GM19395 (cell line): ENCODE data around the gene PPP1R14C.
"Not testable (repeated sequence)": the region's sequence is repeated elsewhere in the genome, so short reads cannot be mapped to it uniquely, and the experiment has no call there.

ENCODE experiments used
- ATAC-seq: cut with Tn5 transposase; IDR thresholded peaks from one replicate; pipeline ENCODE4 v1.9.1; 2021; ENCODE audit warnings: mild to moderate bottlenecking, moderate library complexity; ENCODE audit not compliant: unreplicated experiment

The PPP1R14C gene

DNA sequence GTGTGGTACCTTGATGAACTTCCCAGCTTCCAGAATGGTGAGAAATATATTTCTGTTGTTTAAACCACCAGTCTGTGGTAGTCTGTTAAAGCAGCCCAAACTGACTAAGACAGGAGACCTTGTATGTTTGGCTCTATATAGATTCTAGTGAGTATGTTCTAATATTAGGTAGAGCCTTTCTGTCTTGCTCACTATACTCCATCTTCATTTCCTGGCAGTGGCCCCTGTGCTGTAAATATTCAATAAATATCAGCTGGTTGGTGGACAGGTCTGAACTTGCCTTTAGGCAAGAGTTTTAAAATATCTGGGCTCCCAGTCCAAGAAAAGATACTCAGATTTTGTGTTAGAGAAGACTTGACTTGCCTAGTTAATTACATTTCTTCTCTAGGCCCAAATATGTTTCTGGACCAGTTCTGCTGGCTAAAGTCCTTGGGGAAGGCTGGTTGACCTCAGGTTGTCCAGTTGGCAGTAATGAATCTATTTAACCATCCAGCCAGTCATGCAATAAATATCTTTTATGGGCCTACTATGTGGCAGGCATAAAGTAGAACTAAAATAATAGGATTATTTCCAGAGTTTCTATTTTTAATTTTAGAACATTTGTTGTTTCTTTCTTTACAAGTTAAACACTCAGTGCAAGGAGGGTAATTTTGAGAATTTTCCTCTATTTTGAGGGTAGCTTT, 22.3 kb downstream of the PPP1R14C start:
- ATAC-seq = no peak

DNA sequence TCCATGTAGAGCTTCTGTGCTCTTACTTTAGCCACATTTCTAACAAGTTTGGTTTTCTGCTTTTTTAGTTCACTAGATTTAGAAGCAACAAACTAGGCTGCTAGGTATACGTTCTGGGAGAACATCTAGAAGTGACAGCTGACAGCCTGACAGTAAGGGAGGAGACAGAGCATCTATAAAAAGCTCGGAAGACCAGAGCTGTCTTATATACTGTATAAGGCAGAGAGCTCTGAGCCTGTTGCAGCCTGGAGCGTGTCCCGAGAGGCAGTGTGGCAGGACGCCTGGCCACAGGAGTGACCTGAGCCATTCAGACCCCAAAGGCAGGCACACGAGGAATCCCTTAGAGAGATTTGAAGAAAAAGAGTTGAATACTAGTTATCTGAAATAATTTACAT, 24.6 kb downstream of the PPP1R14C start:
- no peak for ATAC-seq

DNA sequence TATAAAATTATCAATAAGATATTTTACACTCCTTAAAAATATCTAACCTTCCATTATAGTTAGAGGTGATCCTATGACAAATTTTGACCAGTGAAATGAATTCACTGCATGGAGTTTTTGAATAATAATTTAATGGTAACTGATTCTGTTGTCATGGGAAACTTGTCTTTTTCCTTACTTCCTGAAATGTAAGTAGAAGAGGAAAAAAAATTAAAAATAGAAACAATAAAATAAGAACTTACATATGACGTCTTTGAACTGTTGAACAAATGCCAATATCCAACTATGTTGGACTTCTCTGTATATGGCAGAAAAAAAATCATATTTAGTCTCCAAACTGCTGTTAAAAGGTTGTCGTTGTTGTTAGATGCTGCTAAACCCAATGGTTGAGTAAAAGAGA, 26.3 kb downstream of the PPP1R14C start:
- ATAC-seq = no peak

DNA sequence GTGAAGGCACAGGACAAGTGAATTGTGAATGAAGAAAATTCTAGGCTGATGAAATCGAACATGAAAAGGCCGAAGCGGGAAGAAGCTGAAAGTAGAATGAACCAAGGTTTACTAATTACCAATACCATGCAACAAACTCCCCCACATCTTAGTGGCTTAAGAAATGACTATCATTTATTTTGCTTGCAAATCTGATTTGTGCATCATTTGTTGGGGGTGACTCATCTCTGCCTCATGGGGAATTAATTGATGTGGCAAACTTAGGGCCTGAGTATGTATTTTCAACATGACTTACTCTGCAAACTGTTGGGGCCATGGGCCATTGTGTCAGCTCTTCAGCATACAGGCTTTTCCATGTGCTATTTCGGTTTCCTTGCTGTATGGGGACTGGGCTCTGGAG, 26.8 kb downstream of the PPP1R14C start:
- ATAC-seq = no peak

DNA sequence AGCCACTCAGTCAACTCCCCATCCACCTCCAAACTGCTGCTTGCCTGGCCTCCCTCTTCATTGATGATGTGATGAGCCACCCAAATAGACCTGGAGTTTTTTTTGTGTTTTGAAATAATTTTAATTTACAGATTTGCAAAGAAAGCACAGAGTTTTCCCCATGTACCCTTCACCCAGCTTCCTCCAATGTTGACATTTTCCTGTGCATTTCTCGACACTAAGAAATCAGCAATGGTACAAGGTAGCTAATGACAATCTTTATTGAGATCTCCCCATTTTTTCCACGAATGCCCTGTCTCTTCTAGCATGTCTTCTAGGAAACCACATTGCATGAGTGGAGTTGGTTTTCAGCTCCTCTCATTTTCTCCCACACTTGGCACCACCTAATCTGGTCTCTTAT, 30.1 kb downstream of the PPP1R14C start:
- no peak for ATAC-seq

DNA sequence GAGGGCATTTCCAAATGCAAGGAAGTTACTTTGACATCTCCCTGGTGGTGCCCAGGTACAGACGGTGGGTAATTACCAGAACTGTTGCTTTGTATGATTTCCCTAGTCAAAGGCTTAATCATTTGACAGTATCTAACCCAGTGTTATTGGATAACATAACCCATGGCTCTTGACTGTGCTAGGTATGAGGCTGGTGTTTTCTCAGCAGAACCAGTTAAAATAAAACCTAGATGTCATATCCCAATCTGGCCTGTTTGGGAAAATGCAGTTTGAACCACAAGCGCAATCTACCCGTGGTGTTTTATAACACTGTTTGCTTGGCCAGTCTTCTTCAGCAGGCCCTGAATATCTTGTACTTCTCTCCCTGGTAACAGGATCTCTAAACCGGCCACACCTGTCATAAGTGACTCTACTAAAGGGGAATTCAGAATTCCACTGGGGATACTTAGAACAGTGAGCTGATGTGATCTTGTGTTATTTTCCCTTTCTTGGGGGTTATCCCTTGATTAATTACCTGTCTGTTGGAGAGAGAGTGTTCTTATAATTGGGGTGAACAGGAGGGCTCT, 32.8 kb downstream of the PPP1R14C start:
- ATAC-seq = no peak

DNA sequence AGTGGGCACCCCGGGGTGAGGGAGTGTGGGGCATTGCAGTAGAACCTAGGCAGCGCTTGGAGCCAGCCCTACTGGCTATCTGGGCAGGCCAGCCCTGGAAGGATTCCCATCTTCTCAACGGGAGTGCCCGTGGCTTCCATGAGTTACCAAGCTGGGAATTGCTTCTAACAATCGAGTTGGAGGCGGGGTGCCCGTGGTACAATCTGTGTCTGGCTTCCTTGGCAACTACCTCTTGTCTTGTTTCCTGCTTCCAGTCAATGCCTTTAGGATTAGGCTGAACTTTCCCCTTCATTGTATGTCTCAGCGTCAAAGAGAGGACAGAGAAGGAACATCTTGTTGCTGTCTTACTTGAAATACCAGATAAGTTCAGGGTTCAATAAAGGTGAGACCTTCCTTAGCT, 33.3 kb downstream of the PPP1R14C start:
- ATAC-seq = no peak

DNA sequence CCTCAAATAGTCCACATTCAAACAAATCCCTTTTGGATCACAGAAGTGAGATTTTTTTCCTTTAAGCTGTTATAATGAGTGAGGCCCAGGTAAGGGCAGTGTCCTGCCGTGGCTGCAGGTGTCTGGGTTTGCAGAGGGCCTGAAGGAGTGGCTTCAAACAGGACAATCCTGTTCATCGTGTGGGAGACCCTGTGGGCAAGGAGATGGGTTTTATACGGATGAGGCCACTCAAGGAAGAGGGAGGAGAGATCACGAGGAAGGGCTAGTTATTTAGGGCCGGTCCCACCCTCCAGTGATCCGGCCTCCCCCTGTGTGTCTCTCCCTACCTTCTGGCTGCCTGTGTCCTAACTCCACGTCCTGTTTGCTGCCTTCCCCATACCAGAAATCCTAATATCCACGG, 33.8 kb downstream of the PPP1R14C start:
- ATAC-seq = no peak

DNA sequence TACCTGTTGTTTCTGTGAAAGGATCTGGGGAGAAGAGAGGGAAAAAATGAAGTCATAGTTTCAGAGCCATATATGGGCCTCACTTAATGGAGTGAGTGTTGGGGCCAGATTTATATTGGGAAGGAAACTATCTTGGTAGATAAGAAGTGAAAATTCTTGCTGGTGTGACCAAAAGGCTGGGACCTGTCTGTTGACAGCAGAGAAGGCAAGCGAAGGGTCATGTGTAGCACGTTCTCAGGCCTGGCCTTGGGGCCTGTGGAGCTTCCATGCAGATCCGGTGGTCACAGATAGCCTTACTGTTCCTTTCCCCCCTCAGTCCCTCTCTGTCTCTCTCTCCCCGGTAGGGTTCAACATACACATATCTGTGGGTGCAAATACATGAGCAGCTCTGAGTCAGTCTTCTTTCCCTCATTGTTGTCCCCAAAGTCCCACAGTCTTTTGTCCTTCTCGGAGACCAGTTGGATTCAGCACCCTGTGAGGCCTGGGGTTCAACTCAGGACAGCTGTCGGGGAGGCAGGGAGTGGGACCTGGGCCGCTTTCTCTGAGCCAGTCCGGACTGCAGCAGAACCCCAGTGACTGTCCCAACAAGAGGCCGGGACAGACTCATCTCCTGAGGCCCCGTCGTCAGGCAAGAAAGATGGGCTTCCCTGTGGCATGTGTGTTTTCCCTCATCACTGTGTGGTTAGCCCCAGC, 34.6 kb downstream of the PPP1R14C start:
- ATAC-seq = no peak

DNA sequence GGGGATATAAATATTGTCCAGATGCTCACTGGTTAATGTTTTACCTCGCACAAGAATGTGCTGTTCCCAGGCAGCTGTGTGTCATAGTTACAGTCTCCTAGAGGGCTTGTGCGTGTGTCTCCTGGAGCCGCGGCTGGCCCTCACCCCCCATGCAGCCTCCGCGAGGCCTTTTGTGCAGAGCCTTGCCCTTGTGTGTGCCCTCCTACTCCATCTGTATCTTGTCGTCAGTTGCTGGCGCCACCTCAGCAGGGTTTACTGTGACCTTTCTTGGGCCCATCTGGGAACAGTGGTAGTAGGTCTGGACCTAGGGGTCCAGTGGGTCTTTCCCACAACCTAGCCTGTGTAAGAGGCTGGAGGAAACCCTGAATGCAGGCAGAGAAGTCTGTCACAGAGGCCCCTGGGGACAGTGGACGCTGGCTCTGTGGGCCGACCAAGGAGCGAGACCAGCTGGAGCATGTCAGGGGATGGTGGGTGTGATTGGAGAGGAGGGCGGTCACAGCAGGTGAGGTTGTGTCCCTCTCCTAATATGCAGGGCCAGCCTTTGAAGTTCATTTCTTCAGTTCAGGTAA, 35.2 kb downstream of the PPP1R14C start:
- ATAC-seq = no peak

DNA sequence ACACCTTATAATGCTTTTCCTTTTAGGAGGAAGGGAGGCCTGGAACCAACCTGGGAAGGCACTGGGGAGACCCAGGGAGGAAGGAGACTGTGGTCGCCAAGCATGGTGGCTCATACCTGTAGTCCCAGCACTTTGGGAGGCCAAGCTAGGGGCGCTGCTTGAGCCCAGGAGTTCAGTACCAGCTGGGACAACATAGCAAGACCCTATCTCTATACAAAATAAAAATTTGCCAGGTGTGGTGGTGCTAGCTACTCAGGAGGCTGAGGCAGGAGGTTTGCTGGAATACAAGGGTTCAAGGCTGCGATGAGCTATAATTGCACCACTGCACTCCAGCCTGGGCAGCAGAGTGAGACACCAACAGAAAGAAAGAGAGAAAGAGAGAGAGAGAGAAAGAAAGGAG, 36.2 kb downstream of the PPP1R14C start:
- no peak for ATAC-seq

DNA sequence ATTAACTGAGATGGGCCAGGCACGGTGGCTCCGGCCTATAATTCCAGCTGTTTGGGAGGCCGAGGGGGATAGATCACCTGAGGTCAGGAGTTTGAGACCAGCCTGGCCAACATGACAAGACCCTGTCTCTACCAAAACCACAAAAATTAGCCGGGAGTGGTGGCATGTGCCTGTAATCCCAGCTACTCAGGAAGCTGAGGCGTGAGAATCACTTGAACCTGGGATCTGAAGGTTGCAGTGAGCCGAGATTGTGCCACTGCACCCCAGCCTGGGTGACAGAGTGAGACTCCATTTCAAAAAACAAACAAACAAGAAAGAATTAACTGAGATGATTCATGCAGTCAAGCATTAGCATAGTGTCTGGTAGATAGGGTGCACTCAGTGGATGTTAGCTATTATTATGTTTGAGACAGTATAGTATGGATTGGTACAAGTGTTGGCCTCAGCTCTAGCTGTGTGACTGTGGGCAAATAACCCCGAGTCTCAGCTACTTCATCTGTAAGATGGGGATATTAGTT, 37.1 kb downstream of the PPP1R14C start:
- not testable (repeated sequence) for ATAC-seq

DNA sequence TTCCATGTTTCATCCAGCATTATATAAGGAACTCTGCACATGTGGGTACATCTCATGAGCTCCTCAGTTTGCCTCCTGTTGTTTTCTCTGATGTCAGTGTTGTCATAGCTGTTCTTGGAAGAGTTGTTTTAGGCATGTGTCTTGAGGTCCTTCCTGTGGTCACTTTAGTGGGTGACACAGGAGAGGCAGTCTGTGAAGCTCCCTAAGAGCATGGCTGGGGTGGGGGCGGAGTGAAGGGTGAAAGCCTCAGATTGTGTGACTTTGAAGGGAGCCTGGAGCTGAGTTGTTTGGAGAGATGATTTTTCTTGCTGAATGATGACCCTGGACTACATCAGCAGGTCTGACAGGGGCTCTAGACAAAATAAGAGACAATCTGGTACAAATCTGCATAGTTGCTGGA, 37.7 kb downstream of the PPP1R14C start:
- no peak for ATAC-seq

DNA sequence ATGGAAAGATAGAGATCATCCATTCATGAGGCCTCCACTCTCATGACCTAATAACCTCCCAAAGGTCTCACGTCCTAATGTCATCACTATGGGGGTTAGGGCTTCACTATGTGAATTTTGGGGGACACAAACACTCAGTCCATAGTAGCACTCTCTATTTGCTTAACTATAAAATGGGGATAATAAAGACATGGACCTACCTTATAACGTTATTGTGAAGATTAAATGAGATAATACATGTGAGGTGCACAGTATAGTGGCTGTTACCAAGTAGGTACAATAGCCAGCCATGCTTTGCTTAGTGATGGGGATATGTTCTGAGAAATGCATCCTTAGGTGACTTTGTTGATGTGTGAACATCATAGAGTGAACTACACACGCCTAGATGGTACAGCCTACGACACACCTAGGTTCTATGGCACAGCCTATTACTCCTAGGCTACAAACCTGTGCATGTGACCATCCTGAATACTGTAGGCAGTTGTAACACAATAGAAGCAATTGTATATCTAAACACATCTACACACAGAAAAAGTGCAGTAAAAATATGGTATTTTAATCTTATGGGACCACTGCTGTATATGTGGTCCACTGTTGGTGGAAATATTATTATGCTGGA, 39.7 kb downstream of the PPP1R14C start:
- no peak for ATAC-seq

DNA sequence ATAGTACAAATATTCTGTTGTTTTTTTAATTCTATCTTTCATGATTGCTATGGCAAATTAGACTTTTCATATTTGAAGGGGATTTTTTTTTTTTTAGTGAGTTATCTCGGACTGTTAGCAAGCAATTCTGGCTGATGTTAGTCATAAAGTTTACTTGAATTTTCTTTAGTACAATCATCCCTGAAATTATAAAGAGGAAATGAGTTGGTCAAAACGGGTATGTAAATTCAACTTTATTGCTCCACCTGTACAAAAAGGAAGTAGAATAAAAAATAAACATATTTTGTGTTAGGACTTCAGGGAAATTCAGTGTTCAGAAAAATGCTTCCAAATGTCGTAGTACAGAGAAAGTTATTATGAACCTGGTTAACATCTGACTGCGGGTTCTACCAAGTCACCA, 40.3 kb downstream of the PPP1R14C start:
- no peak for ATAC-seq

DNA sequence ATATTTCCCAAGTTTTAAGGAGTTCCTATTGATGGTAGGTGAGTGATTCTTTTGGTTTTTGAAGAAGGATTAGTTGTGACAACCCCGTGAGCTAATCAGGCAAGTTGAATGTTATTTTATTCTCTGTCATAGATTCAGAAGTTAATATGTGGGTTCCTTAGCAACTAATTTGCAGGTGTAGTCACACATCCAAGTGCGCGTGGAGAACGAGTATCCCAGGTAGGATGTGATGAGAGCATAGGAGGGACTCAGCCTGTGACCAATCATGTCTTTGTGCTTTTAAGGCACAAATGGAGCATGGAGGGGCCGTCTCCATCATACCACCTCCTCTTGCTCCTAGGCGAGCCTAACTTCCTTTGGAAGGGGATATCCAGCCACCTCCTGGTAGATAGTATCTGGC, 41.1 kb downstream of the PPP1R14C start:
- ATAC-seq = no peak

DNA sequence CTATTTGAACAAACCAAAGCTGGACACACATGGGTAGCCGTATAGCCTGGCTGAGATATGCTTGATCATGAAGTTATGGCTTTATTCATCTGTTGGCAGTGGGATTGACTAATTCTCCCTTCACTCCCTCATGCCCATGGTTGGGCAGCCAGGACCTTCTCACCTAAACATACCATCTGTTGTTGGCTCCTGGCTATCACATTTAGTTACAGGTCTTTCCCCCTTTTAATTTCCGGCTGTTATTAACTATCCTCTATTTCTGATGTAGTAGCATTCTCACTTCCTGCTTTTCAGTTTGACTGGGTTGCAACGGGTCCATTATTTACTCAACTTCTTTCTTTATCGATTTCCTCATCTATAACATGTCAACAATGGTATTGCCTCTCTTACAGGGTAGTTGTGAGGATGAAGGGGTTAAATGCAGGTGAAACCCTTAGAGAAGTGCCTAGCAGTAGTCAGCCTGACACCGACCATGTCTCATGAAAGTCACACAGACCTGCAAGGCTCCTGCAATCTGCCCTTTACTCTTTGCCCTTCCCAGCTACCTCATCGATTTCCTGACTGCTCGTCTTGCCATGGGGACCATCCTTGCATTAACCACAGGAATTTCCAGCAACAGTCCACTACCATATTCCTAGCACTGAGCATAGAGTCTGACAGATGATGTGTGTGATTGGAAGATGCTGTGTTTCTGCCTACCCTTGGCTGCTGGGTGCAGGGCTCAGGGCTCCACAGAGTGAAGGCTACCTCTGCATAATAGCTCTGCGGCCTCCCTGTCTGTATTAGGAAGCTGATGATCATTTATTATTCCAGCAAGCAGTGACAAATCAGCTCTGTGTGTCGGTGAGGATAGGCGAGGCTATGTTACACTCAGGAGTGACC, 42.2 kb downstream of the PPP1R14C start:
- ATAC-seq = no peak

DNA sequence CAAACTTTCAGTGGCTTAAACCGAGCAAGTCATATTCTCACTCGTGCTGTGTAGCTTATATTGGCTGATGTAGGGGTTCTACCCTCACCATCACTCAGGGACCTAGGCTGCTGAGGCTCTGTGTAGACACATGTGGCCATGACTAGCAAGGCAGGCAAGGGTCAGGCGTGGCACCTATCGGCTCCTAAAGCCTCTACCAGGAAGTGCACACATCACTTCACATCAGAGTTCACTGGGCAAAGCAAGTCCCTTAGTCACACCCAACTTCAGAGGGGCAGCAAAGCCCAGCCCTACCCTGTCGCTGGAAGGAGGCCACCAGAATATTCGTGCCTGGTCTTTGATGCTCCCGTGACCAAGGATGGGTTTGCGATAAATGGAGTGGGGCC, 42.9 kb downstream of the PPP1R14C start:
- no peak for ATAC-seq

DNA sequence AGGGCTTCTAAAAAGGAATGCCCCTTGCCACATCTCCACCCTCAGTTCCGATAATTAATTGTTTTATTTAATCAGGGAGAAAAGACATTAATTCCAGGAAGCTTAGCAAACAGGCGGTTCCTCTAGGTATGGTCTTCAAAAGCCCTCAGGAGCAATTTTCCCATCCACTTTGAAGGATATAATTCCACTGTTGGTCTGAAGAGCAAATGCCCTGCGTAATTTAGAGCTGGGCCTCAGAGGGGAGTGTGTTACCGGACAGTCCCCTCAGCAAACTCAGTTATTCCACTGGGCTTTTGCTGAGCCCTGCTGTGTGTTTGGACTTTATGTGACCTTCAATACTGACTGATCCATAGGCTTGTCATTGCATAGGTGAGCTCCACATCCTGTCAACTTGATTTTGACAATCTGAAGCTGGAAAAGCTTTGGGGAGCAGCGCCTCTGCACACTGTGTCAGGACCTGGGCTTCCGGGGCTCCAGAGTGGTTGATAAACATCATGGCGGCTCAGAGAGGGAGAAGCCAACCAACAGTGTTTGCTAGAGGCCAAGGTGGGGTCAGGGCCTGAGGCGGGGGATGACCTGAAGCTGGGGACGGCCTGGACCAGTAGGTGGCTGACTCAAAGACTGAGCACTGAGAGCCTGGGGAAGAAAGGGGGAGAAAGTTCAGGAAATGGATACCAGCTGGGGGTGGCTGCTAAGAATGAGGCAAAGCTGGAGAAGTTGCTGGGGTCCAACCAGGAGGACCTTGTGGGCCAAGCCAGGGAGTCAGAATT, 43.5 kb downstream of the PPP1R14C start:
- ATAC-seq = no peak

DNA sequence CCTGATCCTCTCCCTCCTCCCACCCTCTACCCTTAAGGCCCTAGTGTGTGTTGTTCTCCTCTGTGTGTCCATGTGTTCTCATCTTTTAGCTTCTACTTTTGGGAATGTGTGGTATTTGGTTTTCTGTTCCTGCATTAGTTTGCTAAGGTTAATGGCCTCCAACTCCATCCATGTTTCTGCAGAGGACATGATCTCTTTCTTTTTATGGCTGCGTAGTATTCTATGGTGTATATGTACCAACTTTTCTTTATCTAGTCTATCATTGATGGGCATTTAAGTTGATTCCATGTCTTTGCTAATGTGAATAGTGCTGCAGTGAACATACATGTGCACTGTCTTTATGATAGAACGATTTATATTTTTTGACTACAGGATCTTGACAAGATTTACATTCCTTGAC, 44.6 kb downstream of the PPP1R14C start:
- ATAC-seq = not testable (repeated sequence)
